ENCODE results near the gene ADH4.

GRCh38 chr4:99084595-99084994, 59.5 kb downstream of the ADH4 start:
- TF ChIP-seq CTCF (conservative IDR thresholded peaks at IDR 0.05 in 1 of 2, IDR thresholded peaks at IDR 0.05 in 1 of 2; ENCODE audit: extremely low read depth in 1 of 2, insufficient read depth in 1 of 2, low read depth in 1 of 2, low read length in 2 of 2) (no peak), EZH2 (IDR thresholded peaks at IDR 0.05; ENCODE audit: borderline replicate concordance, low read length) (no peak)

Measured in mammary epithelial cell (primary cell).